Mesodermal cell (in vitro differentiated cells): ENCODE measurements around the gene ZNF468.
"Not testable (repeated sequence)": the region's sequence is repeated elsewhere in the genome, so short reads cannot be mapped to it uniquely, and the experiment has no call there.

Source experiments
- H3K27ac ChIP-seq: 2 replicates; pipeline ENCODE4 v1.7.0; 2013; ENCODE audit warnings: mild to moderate bottlenecking, low read depth, low read length, moderate library complexity; ENCODE audit not compliant: severe bottlenecking
- H3K36me3 ChIP-seq: 2 replicates; pipeline ENCODE4 v1.7.1; 2013; ENCODE audit warnings: mild to moderate bottlenecking, low read length, moderate library complexity; ENCODE audit not compliant: control insufficient read depth, insufficient read depth
- H3K4me1 ChIP-seq: one replicate; pipeline ENCODE4 v1.7.1; 2013; ENCODE audit warnings: mild to moderate bottlenecking, low read length; ENCODE audit not compliant: insufficient read depth, control insufficient read depth, poor library complexity, severe bottlenecking
- H3K4me3 ChIP-seq: 2 replicates; pipeline ENCODE4 v1.7.0; 2013; ENCODE audit warnings: low read length, control low read depth, mild to moderate bottlenecking; ENCODE audit not compliant: insufficient read depth, poor library complexity, severe bottlenecking; ENCODE audit errors: extremely low read depth
- H3K9me3 ChIP-seq: 2 replicates; pipeline ENCODE4 v1.7.1; 2013; ENCODE audit warnings: mild to moderate bottlenecking, low read length, moderate library complexity; ENCODE audit not compliant: control insufficient read depth
- WGBS, 2 experiments: methylation state at CpG; one replicate each; pipeline ENCODE4 v1.1.5; 2013; ENCODE audit warnings: missing lambda C conversion rate in 2 of 2; ENCODE audit not compliant: insufficient coverage in 2 of 2; 5-methylcytosine and 5-hydroxymethylcytosine counted together

Gene ZNF468

DNA sequence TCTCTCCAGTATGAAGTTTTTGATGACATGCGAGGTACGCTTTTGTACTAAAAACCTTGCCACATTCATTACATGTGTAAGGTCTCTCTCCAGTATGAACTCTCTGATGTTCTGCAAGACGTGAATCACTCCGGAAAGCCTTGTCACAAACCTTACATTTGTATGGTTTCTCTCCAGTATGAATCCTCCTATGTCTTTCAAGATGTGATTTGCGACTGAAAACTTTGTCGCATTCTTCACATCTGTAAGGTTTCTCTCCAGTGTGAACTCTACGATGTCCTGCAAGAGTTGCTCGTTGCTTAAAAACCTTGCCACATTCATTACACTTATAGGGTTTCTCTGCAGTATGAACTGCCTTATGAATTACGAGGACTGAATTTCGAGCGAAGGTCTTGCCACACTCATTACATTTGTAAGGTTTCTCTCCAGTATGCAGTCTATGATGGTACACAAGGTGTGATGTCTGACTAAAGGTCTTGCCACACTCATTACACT lies 23.5 kb upstream of the ZNF468 start:
- Histone ChIP-seq H3K27ac (no peak overlapping the region), H3K36me3 (peaks cover 83% of the 10 kb centered on the region), H3K9me3 (peaks cover 52% of the 10 kb centered on the region), H3K4me3 (no peak overlapping the region), H3K4me1 (no peaks in the 10 kb centered on the region)
- 89 to 91% methylated on average over 8 of the region's 11 CpGs for WGBS, 2 experiments

DNA sequence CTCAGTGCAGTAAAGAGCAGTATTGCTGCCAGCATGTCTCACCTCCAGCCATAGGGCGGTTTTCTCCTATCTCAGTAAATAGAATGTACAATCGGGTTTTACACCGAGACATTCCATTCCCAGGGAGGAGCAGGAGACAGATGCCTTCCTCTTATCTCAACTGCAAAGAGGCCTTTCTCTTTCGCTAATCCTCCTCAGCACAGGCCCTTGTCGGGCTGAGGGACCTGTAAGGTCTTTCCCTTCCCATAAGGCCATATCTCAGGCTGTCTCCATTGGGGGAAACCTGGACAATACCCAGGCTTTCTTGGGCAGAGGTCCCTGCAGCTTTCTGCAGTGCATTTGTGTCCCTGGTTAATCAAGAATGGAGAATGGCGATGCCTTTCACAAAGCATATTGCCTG lies 15.6 kb upstream of the ZNF468 start:
- H3K4me1 ChIP-seq, H3K27ac ChIP-seq, H3K9me3 ChIP-seq, H3K4me3 ChIP-seq, H3K36me3 ChIP-seq: not testable (repeated sequence)
- 88 to 93% methylated on average over 6 of the region's 6 CpGs for WGBS, 2 experiments

DNA sequence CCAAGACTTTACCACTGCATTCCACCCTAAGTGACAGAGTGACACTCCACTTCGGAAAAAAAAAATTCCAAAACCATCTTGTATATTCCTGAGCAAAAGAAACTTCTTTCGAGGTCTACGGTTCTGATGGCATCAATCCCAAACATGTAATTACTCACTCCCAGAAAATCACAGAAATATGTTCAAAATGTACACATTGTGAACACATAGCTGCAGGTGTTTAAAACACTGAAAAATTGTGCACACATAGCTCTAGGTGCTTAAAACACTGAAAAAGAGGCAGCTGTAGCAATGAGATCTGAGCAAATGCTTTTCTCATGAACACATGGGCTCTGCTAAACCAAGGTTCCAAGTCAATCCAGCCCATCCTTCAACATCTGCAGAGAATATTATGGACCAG lies 14.0 kb upstream of the ZNF468 start:
- H3K9me3 ChIP-seq: no peaks in the 10 kb centered on the region
- H3K4me3 ChIP-seq: no peak overlapping the region
- H3K4me1 ChIP-seq: no peaks in the 10 kb centered on the region
- H3K27ac ChIP-seq: no peak overlapping the region
- WGBS, 2 experiments: 92 to 100% methylated on average over 2 of the region's 3 CpGs
- H3K36me3 ChIP-seq: no peaks in the 10 kb centered on the region

DNA sequence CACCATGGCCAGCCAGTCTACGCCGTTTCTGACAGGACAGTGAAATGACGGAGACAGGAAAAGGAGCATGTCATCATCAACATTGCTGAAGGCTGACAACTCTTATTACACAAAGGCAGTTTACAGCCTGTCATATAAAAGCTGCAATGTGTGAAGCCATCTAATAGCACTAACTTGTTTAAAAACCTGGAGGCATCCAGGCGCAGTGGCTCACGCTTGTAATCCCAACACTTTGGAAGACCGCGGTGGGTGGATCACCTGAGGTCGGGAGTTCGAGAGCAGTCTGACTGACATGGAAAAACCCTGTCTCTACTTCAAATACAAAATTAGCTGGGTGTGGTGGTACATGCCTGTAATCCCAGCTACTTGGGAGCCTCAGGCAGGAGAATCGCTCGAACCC lies 10.6 kb upstream of the ZNF468 start:
- H3K27ac ChIP-seq, H3K4me1 ChIP-seq, H3K4me3 ChIP-seq, H3K9me3 ChIP-seq, H3K36me3 ChIP-seq: not testable (repeated sequence)
- 94 to 95% methylated on average over 7 of the region's 11 CpGs for WGBS, 2 experiments

DNA sequence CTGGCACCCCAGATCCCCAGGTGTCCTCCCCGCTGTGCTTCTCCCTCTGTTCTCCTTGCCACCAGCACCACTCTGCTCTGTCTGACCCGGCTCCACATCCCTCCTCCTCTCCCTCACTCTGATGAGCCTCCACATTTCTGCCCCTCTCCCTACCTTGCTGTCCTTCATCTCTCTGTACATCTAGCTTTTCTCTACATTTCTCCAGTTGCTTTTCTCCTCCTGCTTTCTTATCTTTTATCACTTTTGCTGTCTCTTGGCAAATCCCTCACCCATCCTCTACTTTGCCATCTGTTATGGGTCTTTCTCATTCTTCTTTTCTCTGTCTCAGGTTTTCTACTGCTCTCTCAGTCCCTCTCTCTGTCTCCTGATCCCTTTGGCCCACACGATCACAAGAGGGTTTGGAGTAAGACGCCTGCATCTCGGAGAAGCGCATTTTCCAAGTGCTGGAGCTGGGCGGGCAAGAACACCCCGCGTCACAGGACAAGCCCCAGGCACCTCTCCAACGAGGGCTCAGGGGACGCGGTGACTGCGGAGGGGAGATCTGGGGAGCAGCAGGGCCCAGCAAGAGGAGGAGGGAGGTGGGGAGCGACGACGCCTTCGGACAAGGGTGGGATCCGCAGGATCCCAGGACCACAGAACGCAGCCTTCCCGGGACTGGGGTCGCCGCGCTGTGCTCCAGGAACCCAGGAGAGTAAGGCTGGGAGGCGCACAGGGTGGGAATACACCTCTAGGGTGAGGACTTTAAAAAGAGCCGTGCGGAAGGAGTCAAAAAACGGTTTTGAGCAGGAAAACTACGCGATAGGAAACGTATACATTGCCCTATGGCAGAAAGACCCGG lies 660 bp downstream of the ZNF468 start:
- not testable (repeated sequence) for H3K27ac ChIP-seq, H3K4me1 ChIP-seq, H3K9me3 ChIP-seq
- H3K4me3 ChIP-seq: peak overlapping the region; percentile 58
- H3K36me3 ChIP-seq: peaks cover 33% of the 10 kb centered on the region
- WGBS, 2 experiments: 3% methylated on average over 12 to 18 of the region's 31 CpGs

DNA sequence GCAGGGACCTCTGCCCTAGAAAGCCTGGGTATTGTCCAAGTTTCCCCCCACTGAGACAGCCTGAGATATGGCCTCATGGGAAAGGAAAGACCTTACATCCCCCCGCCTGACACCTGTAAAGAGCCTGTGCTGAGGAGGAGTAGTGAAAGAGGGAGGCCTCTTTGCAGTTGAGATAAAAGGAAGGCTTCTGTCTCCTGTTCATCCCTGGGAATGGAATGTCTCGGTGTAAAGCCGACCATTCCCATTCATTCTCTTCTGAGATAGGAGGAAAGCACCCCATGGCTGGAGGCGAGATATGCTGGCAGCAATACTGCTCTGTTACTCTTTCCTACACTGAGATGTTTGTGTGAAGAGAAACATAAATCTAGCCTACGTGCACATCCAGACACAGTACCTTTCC lies 10.1 kb downstream of the ZNF468 start:
- H3K27ac ChIP-seq, H3K4me1 ChIP-seq, H3K4me3 ChIP-seq: not testable (repeated sequence)
- Histone ChIP-seq H3K9me3 (peaks cover 17% of the 10 kb centered on the region), H3K36me3 (peaks cover 87% of the 10 kb centered on the region)
- WGBS, 2 experiments: 90 to 100% methylated on average over 2 to 3 of the region's 5 CpGs

DNA sequence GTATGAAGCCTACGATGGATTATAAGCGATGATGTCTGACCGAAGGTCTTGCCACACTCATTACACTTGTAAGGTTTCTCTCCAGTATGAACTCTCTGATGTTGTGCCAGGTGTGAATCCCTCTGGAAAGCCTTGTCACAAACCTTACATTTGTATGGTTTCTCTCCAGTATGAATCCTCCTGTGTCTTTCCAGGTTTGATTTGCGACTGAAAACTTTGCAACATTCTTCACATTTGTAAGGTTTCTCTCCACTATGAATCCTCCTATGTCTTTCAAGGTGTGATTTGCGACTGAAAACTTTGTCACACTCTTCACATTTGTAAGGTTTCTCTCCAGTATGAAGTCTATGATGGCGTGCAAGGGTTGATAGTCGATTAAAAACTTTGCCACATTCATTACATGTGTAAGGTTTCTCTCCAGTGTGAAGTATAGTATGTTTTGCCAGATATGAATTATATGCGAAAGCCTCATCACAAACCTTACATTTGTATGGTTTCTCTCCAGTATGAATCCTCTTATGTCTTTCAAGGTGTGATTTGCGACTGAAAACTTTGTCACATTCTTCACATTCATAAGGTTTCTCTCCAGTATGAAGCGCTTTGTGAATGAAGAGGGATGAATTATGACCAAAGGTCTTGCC lies 16.5 kb downstream of the ZNF468 start:
- not testable (repeated sequence) for H3K4me3 ChIP-seq, H3K27ac ChIP-seq, H3K4me1 ChIP-seq
- peaks cover 58% of the 10 kb centered on the region for H3K9me3 ChIP-seq
- 98 to 100% methylated on average over 2 to 5 of the region's 10 CpGs for WGBS, 2 experiments
- peaks cover 80% of the 10 kb centered on the region for H3K36me3 ChIP-seq

DNA sequence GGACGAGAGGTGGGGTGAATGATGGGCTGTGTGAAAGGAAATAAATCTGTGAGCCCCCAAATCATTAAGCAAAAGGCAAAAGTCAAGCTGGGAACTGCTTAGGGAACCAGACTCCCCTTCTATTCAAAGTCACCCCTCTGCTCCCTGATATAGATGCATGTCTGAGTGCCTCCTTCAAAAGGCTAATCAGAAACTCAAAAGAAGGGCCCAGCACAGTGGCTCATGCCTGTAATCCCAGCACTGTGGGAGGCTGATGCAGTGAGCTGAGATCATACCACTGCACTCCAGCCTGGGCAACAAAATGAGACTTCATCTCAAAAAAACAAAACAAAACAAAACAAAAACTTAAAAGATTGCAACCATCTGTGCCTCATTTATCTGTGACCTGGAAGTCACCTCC lies 23.1 kb downstream of the ZNF468 start:
- Histone ChIP-seq H3K36me3 (peaks cover 17% of the 10 kb centered on the region), H3K9me3 (peaks cover 11% of the 10 kb centered on the region)
- H3K4me3 ChIP-seq, H3K27ac ChIP-seq, H3K4me1 ChIP-seq: not testable (repeated sequence)
- WGBS, 2 experiments: no CpG with 5 or more reads among the region's 1 CpG

DNA sequence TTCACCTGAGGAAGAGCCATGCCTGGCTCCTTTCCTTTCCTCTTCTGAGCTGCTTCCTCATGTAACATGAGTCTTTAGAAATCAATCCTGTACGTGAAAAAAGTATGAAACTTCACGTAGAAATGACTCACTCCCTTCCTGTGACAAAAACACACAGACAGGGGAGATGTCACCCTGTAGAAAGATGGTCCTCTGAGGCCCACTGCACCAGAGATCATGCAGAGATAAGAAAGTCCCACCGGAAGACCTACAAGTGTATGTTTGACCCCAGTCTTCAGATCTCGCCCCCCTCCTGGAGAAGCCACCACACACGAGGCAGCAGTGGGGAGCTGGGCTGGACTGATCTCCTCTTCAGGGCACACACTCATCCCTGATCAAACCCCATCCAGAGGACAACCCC lies 23.9 kb downstream of the ZNF468 start:
- H3K4me3 ChIP-seq, H3K27ac ChIP-seq, H3K4me1 ChIP-seq, H3K9me3 ChIP-seq: not testable (repeated sequence)
- peaks cover 10% of the 10 kb centered on the region for H3K36me3 ChIP-seq
- WGBS, 2 experiments: 74% methylated on average over 5 of the region's 5 CpGs; no CpG with 5 or more reads in 1 of the 2 experiments

DNA sequence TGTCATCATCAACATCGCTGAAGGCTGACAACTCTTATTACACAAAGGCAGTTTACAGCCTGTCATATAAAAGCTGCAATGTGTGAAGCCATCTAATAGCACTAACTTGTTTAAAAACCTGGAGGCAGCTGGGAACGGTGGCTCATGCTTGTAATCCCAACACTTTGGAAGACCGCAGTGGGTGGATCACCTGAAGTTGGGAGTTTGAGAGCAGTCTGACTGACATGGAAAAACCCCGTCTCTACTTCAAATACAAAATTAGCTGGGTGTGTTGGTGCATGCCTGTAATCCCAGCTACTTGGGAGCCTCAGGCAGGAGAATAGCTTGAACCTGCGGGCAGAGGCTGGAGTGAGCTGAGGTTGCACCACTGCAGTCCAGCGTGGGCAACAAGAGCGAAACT lies 27.6 kb downstream of the ZNF468 start:
- H3K4me1 ChIP-seq, H3K27ac ChIP-seq, H3K9me3 ChIP-seq, H3K36me3 ChIP-seq, H3K4me3 ChIP-seq: not testable (repeated sequence)
- WGBS, 2 experiments: 93 to 94% methylated on average over 2 of the region's 7 CpGs

DNA sequence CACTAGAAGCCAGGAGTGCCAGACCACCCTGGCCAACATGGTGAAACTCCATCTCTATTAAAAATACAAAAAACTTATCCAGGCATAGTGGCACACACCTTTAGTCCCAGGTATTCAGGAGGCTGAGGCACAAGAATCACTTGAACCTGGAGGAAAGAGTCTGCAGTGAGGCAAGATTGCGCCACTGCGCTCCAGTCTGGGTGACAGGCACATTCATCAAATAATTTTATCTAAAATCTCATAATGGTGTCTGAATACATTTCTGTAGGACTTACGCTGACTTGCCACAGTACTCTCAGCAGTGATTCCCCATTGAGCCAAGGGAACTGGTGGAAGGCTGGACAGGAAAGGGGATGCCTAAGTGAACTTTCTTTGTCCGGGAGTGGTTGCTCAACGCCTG lies 31.7 kb downstream of the ZNF468 start:
- no peak overlapping the region for H3K4me3 ChIP-seq
- H3K27ac ChIP-seq: no peak overlapping the region
- no peaks in the 10 kb centered on the region for H3K4me1 ChIP-seq
- WGBS, 2 experiments: 95 to 100% methylated on average over 5 of the region's 5 CpGs
- H3K9me3 ChIP-seq: peaks cover 3% of the 10 kb centered on the region
- H3K36me3 ChIP-seq: no peaks in the 10 kb centered on the region
